DMS53 treated with DMSO at 0.1 percent for 48 hours (cell line): Measurements from ENCODE around the gene NCOA7.
"Not testable (repeated sequence)": the region's sequence is repeated elsewhere in the genome, so short reads cannot be mapped to it uniquely, and the experiment has no call there.

Source experiments
- DNase-seq: peaks from one replicate; lab custom pipeline; 2025; ENCODE audit not compliant: unreplicated experiment; lab: John Stamatoyannopoulos, UW

Gene NCOA7

DNA sequence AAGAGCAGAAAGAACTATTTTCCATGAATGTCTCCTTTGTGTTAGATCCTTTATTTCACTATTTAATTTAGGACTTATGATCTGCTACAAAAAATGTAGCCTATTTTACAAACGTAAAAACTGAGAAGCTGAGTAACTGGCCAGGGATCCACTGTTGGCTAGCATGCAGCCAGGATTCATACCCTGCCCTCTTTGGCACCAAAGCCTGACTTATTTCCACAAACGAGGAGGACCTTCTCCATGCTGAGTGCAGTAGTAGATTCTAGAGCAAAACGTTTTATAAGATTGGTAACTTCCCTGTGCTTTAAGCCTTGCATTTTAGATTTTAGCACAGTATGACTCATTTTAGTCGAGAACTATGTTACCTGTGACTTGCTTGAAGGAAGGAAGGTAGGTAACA is 74.3 kb downstream of the NCOA7 start:
- DNase-seq, result no peak

DNA sequence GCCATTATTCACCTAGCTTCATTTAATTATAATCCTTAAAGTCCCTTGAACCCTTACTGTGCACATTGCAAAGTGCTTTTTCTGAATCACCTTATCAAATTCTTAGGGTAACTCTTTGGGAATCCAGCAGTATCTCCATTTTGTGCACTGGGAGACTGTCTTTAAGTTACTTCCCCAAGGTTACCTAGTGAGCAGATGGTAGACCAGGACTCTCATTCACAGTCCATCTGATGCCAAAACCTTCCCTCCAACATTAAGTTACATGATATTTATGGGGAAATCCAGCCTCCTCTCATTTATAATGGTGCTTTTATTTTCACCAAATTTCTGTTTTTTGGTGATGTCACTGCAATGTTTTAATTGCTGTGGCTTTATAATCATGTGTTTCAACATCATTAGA is 75.7 kb downstream of the NCOA7 start:
- DNase-seq, result no peak

DNA sequence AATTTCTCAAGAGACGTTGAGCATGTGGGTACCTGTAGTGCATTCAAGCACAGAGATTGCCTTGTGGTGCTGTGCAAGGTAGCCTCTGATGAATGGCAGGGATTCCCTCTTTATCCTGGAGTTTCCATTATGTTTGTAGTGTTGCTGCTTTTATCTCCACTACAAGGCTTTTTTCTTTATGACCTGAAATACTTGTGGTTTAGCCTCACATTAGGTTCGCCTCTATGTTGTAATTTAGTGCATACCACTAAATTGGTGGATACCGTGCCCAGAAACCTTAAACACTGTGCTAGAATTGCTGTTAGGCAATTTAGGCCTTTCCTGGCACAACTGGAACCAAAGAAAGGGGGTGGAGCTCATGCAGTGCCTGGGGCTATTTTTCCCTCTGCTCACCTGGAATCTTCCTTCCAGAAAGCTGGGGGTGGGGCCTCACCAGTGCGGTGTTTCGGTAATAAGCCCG is 76.8 kb downstream of the NCOA7 start:
- DNase-seq, result no peak

DNA sequence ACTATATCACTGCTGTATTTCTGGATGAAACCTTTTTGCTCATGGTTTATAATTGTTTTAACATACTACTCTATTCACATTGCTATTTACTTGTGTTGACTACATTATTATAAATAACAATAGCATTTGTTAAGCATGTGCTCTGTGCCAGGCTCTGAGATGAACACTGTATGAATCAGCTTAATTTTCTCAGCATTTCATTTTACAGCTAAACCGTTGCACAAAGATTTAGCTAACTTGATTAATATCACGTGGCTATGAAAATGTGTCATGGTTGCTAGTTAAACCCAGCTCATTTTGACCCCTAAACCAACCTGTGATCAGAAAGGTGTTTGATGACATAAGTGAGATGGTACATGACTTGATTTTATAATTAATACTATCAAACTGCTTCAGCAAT is 77.5 kb downstream of the NCOA7 start:
- no peak for DNase-seq

DNA sequence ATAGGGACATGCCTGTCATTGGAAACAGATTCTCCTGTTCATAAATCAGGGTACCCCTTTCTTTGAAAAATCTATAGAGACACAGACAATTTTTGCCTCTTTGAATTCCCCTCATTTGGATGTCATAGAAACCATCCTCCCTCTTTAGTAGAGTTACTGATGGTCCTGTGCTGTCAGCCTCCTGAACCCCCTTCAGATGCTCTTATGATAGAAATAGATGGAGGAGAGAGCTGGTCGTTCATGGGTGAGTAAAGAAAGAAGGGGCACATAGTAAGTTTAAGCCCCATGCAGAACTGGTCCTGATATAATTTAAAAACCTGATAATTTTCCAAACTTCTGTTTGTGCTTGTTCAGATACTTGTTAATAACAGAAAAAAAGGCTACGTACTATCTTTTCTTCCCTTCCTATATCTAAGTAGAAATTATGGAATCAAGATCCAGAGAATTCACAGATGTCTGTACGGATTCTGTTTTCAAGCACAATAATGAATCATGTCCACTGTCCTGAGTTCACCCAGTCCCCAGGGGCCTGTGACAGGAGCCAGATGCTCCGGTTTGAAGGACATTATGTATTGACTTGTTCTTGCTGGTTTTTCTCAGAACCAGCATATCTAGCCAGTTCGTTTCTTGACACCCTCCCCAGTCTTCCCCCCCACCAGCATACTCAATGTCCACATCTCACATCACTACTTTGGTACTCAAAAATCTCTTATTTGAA is 78.1 kb downstream of the NCOA7 start:
- no peak for DNase-seq

DNA sequence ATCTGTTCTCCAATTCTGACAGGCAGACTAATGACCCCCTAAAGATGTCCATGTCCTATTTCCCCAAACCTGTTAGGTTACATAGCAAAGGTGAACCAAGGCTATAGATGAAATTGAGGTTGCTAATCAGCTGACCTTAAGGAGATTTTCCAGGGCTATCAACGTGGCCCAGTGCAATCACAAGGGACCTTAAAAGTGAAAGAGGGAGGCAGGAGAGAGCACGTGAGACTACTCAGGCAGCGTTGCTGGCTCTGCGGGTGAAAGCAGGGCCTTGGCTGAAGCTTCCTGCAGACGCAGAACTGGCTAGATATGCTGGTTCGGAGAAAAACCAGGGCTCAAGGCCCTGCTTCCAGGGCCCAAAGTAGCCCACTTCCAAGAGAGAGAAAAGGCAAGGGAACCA is 78.7 kb downstream of the NCOA7 start:
- no peak for DNase-seq

DNA sequence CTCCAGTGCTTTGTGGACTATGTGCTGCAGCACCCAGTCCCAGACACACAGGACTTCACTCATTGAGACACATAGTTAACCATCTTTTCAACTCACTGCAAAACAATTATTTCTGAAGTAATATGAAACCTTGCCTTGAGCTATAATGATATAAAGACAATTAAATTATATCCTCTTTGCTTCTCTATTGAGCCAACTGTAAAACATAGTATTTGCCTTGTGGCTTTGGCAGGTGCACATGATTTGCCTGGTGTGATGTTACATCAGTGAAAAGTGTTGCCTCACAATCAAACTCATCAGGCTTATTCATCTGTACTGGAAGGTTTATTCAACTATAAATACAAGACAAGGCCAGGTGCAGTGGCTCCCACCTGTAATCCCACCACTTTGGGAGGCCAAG is 80.6 kb downstream of the NCOA7 start:
- no peak for DNase-seq

DNA sequence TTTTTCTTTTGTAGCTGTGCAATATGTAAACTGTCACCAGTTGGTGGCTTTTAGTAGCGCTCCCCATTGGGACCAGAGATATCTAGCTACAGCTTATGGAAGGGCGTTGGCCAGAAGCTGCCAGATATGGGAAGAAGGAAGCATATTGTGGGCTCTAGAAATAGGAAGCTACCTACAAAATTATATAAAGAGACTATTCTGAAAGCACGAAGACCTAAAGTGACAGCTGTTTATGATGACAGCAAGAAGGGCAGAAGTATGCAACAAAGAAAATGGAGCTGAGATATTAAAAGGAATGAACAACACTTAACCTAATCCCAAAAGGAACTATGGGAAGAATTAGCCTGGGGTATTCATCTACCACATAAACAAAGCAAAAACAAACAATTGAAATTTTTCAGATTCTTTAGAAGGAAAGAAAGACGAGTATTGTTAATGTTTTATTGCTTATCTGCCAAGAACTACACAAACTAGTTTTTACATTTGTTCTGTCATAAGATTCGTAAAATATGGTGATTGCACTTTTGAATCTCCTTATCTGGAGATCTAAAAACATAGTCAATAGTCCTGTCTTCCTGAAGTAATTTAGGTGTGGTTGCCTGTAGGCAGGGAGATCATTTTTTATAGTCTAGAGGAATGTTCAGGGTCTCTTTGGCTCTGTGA is 81.6 kb downstream of the NCOA7 start:
- DNase-seq, result no peak

DNA sequence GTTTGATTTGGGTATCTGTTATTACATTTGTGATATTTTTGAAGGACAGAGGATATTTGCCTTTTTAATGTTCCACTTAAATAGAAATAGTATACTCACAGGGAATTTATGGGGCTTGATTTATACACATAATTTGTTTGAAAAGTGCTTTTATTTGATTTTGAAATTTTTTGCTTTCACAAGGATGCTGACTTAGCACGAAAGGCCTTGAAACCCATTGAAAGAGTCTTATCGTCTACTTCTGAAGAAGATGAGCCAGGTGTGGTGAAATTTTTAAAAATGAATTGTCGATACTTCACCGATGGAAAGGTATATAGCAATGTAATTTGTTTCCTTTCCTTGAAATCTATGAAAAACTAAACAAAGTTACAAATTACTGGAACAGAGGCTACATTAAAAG is 91.5 kb downstream of the NCOA7 start:
- no peak for DNase-seq

DNA sequence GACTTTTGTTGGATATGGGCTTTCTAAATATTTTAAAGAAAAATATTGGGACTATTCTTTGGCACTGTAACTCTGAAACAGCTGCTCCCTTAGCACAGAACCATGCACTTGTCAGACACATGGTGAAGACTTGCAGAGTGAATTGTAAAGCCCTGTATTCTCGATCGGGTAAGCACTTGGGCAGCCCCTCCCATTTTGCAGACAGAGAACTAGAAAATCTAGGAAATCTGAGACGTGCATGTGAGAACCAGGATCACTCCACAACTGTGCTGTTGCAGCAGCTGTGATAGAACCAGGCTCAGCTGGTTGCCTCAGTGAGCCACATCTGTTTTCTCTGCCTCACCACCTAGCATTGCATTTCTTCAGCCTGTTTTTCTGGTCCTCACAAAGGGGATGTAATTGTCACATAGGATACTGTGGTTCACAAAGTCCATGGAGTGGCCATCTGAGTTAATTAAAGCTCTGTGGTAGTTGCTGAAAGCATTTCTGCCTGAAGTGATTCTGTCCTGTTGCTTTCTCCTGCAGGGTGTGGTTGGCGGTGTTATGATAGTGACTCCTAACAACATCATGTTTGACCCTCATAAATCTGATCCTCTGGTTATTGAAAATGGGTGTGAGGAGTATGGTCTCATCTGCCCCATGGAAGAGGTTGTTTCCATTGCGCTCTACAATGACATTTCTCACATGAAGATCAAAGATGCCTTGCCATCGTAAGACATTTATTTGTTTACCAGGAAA is 94.0 kb downstream of the NCOA7 start:
- DNase-seq, result no peak

DNA sequence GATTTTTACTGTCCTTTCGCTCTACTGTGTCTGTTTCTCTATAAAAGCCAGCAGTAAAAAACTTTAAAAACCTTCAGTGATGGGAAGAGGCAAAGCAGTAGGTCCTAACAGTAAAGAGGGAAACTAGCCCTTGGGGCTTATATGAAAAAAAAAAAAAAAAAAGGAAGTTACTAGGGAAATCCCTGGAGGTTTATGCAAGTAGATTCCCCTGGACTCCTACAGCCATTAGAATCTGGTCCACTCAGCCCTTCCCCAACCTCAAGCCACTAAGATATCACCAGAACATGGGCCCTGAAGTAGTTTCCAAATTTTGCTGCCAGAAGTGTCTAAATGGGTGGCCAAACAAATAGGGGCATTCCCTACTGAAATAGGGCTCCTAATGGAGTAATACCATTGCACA is 95.3 kb downstream of the NCOA7 start:
- DNase-seq, result no peak

DNA sequence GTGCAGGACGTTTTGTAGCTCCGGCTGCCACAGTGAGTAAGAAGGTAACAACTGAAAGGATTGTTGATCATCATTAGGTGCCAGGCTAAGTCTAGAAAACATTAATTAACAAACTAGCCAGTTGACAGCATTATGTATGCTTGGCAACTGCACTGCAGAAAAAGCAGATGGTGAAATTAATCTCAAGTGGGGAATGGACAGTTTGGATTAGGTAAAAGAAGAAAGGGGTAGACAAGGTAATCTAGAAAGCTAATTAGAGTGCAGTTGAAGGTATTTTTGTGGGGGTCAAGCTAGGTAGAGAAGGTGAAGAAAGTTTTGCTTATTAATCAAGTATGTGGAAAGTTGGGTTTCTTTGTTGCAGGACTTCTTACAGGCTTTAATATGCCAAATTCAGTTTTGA is 96.2 kb downstream of the NCOA7 start:
- no peak for DNase-seq

DNA sequence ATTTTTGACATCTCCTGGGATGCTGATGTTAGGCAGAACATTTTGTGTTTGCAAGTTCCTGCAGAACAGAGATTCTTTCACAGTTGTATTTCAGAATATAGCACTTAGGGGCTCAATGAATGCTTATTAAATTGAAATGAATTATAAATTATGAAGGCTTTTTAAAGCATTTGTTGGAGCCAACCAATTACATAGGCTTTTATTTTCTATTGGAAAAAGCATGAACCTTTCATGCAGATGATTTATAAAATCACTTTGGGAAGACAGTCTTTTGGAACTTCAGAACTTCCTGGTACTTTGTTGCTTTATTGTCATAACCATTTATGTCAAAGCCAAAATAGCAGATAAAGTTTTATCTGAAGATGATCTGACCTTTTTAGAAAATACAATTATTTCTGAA is 96.6 kb downstream of the NCOA7 start:
- no peak for DNase-seq

DNA sequence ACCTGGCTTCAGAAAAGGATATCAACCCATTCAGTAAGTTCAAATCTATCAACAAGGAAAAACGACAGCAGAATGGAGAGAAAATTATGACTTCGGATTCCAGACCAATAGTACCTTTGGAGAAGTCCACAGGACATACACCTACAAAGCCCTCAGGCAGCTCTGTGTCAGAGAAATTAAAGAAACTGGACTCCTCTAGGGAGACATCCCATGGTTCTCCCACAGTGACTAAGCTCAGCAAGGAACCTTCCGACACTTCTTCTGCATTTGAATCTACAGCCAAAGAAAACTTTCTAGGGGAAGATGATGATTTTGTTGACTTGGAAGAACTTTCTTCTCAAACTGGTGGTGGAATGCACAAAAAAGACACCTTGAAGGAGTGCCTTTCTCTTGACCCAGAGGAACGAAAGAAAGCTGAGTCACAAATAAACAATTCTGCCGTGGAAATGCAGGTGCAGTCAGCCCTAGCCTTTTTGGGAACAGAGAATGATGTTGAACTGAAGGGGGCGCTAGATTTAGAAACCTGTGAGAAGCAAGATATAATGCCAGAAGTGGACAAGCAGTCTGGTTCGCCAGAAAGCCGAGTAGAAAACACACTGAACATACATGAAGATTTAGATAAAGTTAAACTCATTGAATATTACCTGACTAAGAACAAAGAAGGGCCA is 98.4 kb downstream of the NCOA7 start:
- no peak for DNase-seq

DNA sequence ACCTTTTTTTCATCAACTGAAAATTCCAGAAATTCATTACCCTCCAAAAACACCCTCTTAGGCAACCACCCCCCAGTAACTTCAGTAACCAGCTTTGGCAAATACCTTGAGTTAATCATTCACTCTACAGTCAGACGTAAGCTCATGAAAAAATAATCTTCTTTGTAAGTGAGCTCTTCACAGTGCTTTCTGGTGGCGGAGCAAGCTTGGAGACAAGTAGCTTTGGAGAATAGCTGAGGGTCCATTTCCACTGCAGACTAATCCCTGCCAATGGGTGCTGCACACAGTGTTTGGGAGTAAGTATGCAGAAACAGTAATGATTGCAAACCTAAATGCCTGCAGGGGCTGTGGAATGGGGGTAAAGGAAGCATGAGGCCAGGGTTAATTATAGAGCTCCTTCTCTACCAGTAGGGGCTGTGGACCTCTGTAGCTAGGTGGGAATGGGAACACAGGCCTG is 109.0 kb downstream of the NCOA7 start:
- DNase-seq, result peak; percentile 34

DNA sequence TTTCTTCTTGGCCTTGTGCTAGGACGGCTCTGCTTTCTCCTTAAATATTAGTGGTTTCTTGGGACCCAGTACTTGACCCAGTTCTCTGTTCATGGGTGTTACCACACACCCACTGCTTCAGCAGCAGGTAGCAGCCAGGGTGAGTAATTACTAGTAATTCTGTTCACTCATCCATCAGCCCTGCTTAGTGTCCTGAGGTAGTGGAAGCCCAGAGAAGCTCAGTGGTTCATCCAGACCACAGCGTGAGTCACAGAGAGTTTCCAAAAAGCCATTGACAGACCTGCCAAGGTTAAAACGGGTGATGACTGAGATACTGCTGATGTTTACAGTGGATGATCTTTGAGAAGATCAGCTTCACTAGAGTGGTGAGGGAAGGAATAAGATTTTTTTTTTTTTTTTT is 114.1 kb downstream of the NCOA7 start:
- DNase-seq, result no peak

DNA sequence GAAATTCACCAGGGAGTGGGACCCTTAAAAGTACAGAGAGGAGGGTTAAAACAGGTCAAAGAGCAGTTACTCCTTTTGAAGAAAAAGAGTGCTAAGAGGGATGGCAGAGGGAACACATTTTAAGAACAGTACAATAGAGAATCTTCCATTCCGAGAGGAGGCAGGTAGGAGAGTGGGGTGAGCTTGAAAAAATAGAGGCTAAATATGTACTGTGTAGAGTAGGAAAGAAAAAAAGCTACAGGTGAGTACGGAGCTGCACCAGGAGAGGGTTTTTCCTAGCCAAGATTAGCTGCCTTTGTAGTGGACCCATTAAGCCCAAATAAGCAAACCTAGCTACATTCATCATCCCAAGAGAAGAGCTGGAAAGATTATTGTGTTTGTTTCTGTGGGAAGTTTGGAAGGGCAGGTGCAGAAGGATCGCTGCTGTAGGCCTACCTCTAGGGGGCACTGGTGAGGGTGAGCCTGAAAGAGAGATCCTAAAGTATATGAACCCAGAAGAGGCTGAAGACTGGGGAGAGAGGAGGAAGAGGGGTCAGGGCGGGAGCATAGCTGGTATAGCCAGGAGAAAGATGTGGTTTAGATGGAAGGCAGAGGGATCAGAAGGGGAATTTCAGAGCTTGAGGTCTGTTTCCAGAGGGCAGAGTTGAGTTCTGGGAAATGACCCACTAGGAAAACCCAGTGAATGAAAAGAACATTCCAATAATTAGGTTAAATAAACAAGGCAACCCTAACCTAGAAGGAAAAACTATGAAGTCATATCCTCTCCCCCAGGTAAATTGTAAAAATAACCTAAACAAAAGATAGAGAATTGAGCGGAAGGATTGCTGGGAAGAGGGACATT is 115.6 kb downstream of the NCOA7 start:
- DNase-seq, result no peak

DNA sequence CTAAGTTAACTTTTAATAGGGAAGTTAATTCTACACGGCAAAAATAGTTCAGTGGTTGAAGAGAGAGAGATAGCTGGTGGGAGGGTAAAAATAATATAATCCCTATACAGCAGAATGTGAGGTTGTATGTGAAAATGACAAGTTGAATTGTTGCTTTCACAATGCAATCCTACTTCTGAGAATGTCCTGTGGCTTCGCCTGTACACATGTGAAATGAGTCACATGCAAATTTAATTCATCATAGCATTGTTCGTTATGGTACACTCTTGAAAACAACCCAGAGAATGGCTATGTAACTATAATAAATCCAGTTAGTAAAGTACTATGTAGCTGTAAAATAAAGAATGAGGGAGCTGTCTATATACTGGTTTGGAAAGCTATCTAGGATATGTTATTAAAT is 119.8 kb downstream of the NCOA7 start:
- DNase-seq, result no peak

DNA sequence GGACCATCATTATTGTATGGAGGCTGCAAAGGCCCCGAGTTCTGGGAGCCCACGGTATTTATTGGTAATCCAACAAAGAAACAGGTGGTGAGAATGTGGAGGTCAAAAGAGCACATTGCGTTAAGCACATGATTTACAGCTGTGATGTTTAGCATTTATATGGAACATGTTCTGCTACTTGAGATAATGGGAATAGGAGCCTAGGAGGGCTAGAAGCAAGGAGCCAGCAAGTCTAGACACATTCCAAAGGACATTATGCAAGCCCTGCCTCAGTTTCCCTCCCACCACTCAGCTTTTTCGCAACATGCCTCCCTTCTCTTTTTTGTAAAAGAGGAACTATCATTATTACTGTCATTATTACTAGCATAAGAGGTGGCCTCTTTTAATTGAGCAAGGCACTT is 120.3 kb downstream of the NCOA7 start:
- not testable (repeated sequence) for DNase-seq

DNA sequence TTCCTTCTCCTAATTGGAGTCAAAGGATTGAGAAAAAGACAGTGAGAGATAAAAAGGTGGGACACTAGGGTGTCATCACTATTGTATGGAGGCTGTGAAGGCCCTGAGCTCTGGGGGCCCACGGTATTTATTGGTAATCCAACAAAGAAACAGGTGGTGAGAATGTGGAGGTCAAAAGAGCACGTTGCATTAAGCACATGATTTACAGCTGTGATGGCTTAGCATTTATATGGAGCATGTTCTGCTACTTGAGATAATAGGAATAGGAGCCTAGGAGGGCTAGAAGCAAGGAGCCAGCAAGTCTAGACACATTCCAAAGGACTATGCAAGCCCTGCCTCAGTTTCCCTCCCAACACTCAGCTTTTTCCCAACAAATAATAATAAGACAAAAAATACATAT is 121.7 kb downstream of the NCOA7 start:
- DNase-seq, result not testable (repeated sequence)

DNA sequence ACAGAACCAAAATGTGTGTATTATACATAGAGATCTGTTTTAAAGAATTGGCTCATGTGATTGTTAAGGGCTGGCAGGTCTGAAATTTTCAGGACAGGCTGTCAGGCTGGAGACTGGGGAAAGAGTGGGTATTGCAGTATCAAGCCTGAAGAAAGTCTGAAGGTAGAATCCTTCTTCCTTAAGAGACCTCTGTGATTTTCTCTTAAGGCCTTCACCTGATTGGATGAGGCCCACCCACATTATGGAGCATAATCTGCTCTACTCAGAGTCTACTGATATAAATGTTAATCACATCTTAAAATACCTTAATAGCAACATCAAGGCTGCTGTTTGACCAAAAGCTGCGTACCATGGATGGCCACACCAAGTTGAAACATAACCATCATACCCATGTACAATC is 122.4 kb downstream of the NCOA7 start:
- DNase-seq, result no peak
